Measurements from ENCODE around the gene ATXN1.

Gene ATXN1

DNA sequence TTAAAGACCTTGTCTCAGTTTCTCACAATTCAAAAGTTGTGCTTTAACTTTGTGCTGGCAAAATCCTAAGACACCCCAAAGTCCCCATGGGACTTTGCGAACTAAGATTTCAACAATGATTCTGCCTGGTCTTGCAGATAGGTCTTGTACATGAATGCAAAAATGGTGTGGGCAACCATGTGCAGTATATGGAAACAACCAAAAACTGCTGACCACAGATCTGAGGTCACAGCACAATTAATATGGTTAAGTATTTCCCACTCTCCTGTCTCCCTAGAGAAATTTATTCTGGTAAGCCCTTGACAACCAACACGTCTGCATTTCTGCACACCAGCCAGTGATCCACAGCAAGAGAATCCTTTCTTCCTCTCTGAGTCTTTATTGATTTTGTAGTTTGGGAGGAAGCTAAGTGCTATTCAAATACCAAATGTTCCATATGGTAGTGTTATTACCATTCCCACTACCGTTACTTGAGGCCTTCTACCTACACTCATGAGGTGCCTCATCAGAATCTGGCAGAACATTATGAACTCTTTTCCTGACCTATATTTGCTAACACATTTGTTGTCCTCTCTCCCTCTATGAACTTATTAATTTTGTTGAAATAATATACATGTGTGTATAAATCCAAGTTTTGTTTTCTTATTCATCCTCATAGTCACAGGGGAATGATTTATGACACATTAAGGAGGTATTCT is 178.7 kb downstream of the ATXN1 start:
- no peak overlapping the region for H3K4me3 ChIP-seq (ENCODE audit: low read depth, low read length)
- in situ Hi-C loops (cut with HindIII; ENCODE audit: low pct_ligation_motif_present, low sequenced_read_pairs): no loop called here
- H3K27me3 ChIP-seq (replicated peaks): no peaks in the 10 kb centered on the region
- peaks cover 7% of the 10 kb centered on the region for H3K36me3 ChIP-seq (replicated peaks)
- no peak for DNase-seq
- no peak overlapping the region for H3K27ac ChIP-seq
- no peak for TF ChIP-seq CTCF (IDR thresholded peaks at IDR 0.05; ENCODE audit: low read depth, low read length, missing control alignments)

DNA sequence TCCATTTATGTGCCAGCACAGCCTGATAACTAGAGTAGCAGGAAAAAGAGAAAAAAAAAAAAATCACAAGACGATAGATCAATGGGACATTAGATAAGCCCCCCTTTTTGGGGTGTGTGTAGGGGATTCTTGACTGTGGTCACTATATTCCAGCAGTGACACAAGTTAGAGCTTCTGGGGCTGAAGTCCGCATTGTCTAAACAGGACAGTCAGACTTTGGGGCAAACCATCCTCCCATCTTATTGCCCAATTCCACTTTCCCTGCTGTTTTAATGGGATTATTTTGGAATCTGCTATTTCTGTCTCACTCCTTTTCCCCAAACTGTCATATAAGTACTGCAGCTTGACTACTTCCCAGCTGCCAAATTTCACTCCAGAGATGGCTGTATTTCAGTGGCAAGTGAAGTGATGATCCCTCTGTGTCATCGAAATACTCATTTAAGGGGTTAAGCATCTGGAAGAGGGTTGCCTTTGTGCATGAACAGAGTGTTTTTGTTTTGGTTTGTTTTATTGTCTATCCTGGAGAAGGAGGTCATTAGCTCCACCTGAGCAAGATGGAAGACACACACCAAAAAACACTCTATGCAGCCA is 182.5 kb downstream of the ATXN1 start:
- no peak for DNase-seq
- Histone ChIP-seq H3K27ac (no peak overlapping the region), H3K27me3 (replicated peaks) (no peaks in the 10 kb centered on the region), H3K4me3 (ENCODE audit: low read depth, low read length) (no peak overlapping the region), H3K36me3 (replicated peaks) (peaks cover 7% of the 10 kb centered on the region)
- no peak for TF ChIP-seq CTCF (IDR thresholded peaks at IDR 0.05; ENCODE audit: low read depth, low read length, missing control alignments)
- in situ Hi-C loops (cut with HindIII; ENCODE audit: low pct_ligation_motif_present, low sequenced_read_pairs): no loop called here

- no peak for DNase-seq
- H3K4me3 ChIP-seq (ENCODE audit: low read depth, low read length): no peak overlapping the region
- TF ChIP-seq CTCF (IDR thresholded peaks at IDR 0.05; ENCODE audit: low read depth, low read length, missing control alignments): no peak
- H3K27ac ChIP-seq: no peak overlapping the region
- H3K36me3 ChIP-seq (replicated peaks): no peaks in the 10 kb centered on the region
- no peaks in the 10 kb centered on the region for H3K27me3 ChIP-seq (replicated peaks)
- in situ Hi-C loops (cut with HindIII; ENCODE audit: low pct_ligation_motif_present, low sequenced_read_pairs): no loop called here
Measured at GRCh38 chr6:16576451-16577368, 184.6 kb downstream of the ATXN1 start.

DNA sequence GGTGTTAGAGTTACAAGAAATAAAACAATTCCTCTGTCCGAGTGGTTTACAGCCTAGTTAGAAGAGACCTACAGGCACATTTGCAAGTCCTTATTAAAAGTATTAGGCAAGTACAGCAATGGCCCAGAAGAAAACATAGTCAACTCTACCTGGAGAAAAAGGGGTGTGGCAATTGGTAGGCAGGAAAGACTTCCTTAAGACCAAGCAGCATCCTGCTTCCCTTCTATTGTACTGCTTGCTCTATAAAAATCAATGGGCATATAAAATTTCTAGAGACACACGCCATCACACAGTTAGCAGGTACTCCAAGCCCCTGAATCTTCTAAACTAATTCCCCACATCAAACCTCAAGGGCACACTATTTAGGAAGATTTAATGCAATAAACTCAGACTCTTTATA is 185.6 kb downstream of the ATXN1 start:
- no peak overlapping the region for H3K27ac ChIP-seq
- H3K4me3 ChIP-seq (ENCODE audit: low read depth, low read length): no peak overlapping the region
- in situ Hi-C loops (cut with HindIII; ENCODE audit: low pct_ligation_motif_present, low sequenced_read_pairs): no loop called here
- H3K27me3 ChIP-seq (replicated peaks): no peaks in the 10 kb centered on the region
- no peak for TF ChIP-seq CTCF (IDR thresholded peaks at IDR 0.05; ENCODE audit: low read depth, low read length, missing control alignments)
- H3K36me3 ChIP-seq (replicated peaks): no peaks in the 10 kb centered on the region
- no peak for DNase-seq

DNA sequence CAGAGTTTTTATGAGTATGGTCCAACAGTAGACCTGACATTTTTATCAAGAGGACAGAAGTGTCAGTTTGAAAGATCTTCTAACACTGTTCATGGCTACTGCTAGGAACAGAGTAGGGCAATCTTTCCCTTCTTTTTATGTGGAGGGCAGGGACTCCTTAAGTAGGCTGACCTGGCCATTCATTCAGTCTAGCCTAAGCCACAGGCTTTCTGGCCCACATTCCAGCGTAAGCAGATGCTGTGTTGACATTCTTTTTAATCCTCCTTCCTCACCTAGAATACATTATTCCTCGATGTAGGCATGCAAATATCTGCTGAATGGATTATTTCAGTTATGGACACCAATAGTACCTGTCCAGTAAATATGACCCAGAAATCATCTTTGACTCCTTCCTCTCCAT is 188.3 kb downstream of the ATXN1 start:
- DNase-seq: no peak
- in situ Hi-C loops (cut with HindIII; ENCODE audit: low pct_ligation_motif_present, low sequenced_read_pairs): no loop called here
- Histone ChIP-seq H3K27me3 (replicated peaks) (no peaks in the 10 kb centered on the region), H3K27ac (no peak overlapping the region), H3K36me3 (replicated peaks) (no peaks in the 10 kb centered on the region), H3K4me3 (ENCODE audit: low read depth, low read length) (no peak overlapping the region)
- no peak for TF ChIP-seq CTCF (IDR thresholded peaks at IDR 0.05; ENCODE audit: low read depth, low read length, missing control alignments)

All from brain microvascular endothelial cell (primary cell).